ENCODE data around the gene CNN2. TPM values are rescaled to one million over a fixed set of nuclear protein-coding genes. Genes with fewer than 3 reads are reported as not detected.
A peak's percentile ranks its signal among the peaks of the same experiment; 100 is the strongest.

CNN2 gene
- polyA plus RNA-seq, 3 donors = 69.9 to 213 (median 144) TPM

GRCh38 chr19:988510-988909 is 37.9 kb upstream of the CNN2 start:
- H4K20me1 ChIP-seq (ENCODE audit: insufficient read depth, low read length) = peaks cover 8% of the 10 kb centered on the region
- no peak overlapping the region for H3K4me3 Mint-ChIP-seq

DNA sequence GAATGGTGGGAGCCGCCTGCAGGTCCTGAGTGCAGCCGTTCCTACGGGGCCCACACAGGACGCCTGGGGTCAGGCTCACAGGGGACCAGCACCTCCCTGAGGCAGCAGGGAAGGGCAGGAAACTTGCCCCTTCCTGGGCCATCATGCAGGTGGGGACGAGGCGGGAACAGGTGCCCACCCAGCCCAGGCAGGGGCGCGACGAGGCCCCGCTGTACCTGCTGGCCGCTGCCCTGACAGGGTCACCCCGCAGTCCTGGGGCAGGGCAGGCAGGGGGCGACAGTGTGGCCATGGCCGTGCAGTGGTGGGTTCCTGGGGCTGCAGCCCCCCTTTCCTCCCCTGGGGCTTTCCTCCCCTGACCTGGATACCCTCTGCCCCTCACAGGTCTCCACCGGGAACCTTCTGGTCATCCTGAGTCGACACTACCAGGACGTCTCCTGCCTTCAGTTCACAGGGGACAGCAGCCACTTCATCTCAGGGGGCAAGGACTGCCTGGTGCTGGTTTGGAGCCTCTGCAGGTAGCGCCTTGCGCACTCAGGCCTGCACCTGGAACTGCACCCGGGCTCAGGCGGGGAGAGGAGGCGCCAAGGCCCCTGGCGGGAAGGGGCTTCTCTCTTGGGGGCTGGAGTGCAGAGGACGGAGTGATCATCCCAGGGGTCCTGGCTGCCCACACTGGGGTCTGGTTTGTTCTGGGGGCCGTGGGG is 36.9 kb upstream of the CNN2 start:
- peaks cover 18 to 28% of the 10 kb centered on the region in 2 donors for H3K36me3 ChIP-seq (replicated peaks in 1 of 2; ENCODE audit: control insufficient read depth in 1 of 2, insufficient read depth in 2 of 2, low read length in 2 of 2)

More at GRCh38 chr19:988510-988909, 37.9 kb upstream of the CNN2 start:
- no peaks in the 10 kb centered on the region for H3K9me3 ChIP-seq (replicated peaks in 1 of 2; ENCODE audit: control insufficient read depth in 1 of 2, insufficient read depth in 1 of 2, low read length in 2 of 2)
- H3K4me1 ChIP-seq (ENCODE audit: control insufficient read depth in 1 of 2, insufficient read depth in 2 of 2, low read length in 2 of 2) = peaks cover 10 to 16% of the 10 kb centered on the region in 2 donors
- no peak overlapping the region for H2AFZ ChIP-seq (ENCODE audit: insufficient read depth, low read depth, low read length, poor library complexity, severe bottlenecking)
- H3K79me2 ChIP-seq (ENCODE audit: insufficient read depth, low read length) = peaks cover 12% of the 10 kb centered on the region
- no peak overlapping the region for H3K4me3 ChIP-seq (replicated peaks in 1 of 3; ENCODE audit: low read depth in 2 of 3, low read length in 3 of 3)
- 93% methylated on average over 13 of the region's 15 CpGs for WGBS (ENCODE audit: insufficient coverage)
- peaks cover 18 to 28% of the 10 kb centered on the region in 2 donors for H3K36me3 ChIP-seq (replicated peaks in 1 of 2; ENCODE audit: control insufficient read depth in 1 of 2, insufficient read depth in 2 of 2, low read length in 2 of 2)
- no peak overlapping the region for H3K4me2 ChIP-seq (replicated peaks; ENCODE audit: extremely low read depth, low read length, poor library complexity, severe bottlenecking)
- TF ChIP-seq, protein P1, sequence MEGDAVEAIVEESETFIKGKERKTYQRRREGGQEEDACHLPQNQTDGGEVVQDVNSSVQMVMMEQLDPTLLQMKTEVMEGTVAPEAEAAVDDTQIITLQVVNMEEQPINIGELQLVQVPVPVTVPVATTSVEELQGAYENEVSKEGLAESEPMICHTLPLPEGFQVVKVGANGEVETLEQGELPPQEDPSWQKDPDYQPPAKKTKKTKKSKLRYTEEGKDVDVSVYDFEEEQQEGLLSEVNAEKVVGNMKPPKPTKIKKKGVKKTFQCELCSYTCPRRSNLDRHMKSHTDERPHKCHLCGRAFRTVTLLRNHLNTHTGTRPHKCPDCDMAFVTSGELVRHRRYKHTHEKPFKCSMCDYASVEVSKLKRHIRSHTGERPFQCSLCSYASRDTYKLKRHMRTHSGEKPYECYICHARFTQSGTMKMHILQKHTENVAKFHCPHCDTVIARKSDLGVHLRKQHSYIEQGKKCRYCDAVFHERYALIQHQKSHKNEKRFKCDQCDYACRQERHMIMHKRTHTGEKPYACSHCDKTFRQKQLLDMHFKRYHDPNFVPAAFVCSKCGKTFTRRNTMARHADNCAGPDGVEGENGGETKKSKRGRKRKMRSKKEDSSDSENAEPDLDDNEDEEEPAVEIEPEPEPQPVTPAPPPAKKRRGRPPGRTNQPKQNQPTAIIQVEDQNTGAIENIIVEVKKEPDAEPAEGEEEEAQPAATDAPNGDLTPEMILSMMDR (IDR thresholded peaks at IDR 0.05) = no peak
- no peak overlapping the region for H3K9ac ChIP-seq (ENCODE audit: insufficient read depth, low read length, poor library complexity, severe bottlenecking)
- intact Hi-C loops (cut with micrococcal nuclease) = loop anchor here in 1 of 2 donors (10.0 kb wide), 1 partner anchor 214 kb away; no protein-coding TSS in a partner anchor
- Mint-ChIP-seq H3K9me3 (peaks cover 0 to 3% (median 0%) of the 10 kb centered on the region in 7 donors), H3K4me1 (peaks cover 12% of the 10 kb centered on the region), H3K27me3 (ENCODE audit: low read depth in 3 of 3) (peaks cover 0 to 2% (median 1%) of the 10 kb centered on the region in 3 donors), H3K36me3 (peaks cover 23 to 44% of the 10 kb centered on the region in 2 donors), H3K27ac (peak overlapping the region in 1 of 7 donors; percentile 20)
- no peaks in the 10 kb centered on the region for H3K27me3 ChIP-seq (ENCODE audit: control insufficient read depth in 2 of 2, insufficient read depth in 2 of 2, low read length in 2 of 2)
- no peak overlapping the region for H3K27ac ChIP-seq (ENCODE audit: low read depth in 1 of 2, low read length in 2 of 2)
- no peak for DNase-seq

More for the DNA sequence above, 36.9 kb upstream of the CNN2 start:
- H3K79me2 ChIP-seq (ENCODE audit: insufficient read depth, low read length) = peaks cover 11% of the 10 kb centered on the region
- Mint-ChIP-seq H3K4me3 (no peak overlapping the region), H3K36me3 (peaks cover 23 to 44% of the 10 kb centered on the region in 2 donors), H3K9me3 (peaks cover 0 to 3% (median 0%) of the 10 kb centered on the region in 7 donors), H3K27me3 (ENCODE audit: low read depth in 3 of 3) (peaks cover 0 to under 1% (median 0%) of the 10 kb centered on the region in 3 donors), H3K27ac (no peak overlapping the region), H3K4me1 (peaks cover 8% of the 10 kb centered on the region)
- no peak overlapping the region for H3K4me3 ChIP-seq (replicated peaks in 1 of 3; ENCODE audit: low read depth in 2 of 3, low read length in 3 of 3)
- no peak overlapping the region for H2AFZ ChIP-seq (ENCODE audit: insufficient read depth, low read depth, low read length, poor library complexity, severe bottlenecking)
- TF ChIP-seq, protein P1 (IDR thresholded peaks at IDR 0.05) = peak; percentile 15
- H3K9ac ChIP-seq (ENCODE audit: insufficient read depth, low read length, poor library complexity, severe bottlenecking) = no peak overlapping the region
- no peaks in the 10 kb centered on the region for H3K27me3 ChIP-seq (ENCODE audit: control insufficient read depth in 2 of 2, insufficient read depth in 2 of 2, low read length in 2 of 2)
- intact Hi-C loops (cut with micrococcal nuclease) = loop anchor here in 1 of 2 donors (10.0 kb wide), 1 partner anchor 215 kb away; no protein-coding TSS in a partner anchor
- no peak overlapping the region for H3K4me2 ChIP-seq (replicated peaks; ENCODE audit: extremely low read depth, low read length, poor library complexity, severe bottlenecking)
- WGBS (ENCODE audit: insufficient coverage) = 93% methylated on average over 25 of the region's 25 CpGs
- no peak overlapping the region for H3K27ac ChIP-seq (ENCODE audit: low read depth in 1 of 2, low read length in 2 of 2)
- H4K20me1 ChIP-seq (ENCODE audit: insufficient read depth, low read length) = peaks cover 8% of the 10 kb centered on the region
- H3K9me3 ChIP-seq (replicated peaks in 1 of 2; ENCODE audit: control insufficient read depth in 1 of 2, insufficient read depth in 1 of 2, low read length in 2 of 2) = no peaks in the 10 kb centered on the region
- H3K4me1 ChIP-seq (ENCODE audit: control insufficient read depth in 1 of 2, insufficient read depth in 2 of 2, low read length in 2 of 2) = peaks cover 5 to 9% of the 10 kb centered on the region in 2 donors
- no peak for DNase-seq

Data from CD14-positive monocyte (primary cell).